Measurements from ENCODE around the gene RCOR3. TPM values are rescaled to one million over a fixed set of nuclear protein-coding genes. Genes with fewer than 3 reads are reported as not detected.
A peak's percentile ranks its signal among the peaks of the same experiment; 100 is the strongest.
"Not testable (repeated sequence)": the region's sequence is repeated elsewhere in the genome, so short reads cannot be mapped to it uniquely, and the experiment has no call there.

RCOR3 gene
- total RNA-seq, 2 donors from 2014 or later, result 58.5 to 64.0 TPM

GRCh38 chr1:211343607-211344006 is 84.4 kb downstream of the RCOR3 start:
- peak overlapping the region; percentile 90 for H3K27ac Mint-ChIP-seq
- no peaks in the 10 kb centered on the region for H3K27me3 Mint-ChIP-seq
- no peaks in the 10 kb centered on the region for H3K9me3 ChIP-seq (ENCODE audit: control insufficient read depth, low read length, poor library complexity, severe bottlenecking)
- H3K36me3 Mint-ChIP-seq (ENCODE audit: low read depth), result no peaks in the 10 kb centered on the region
- DNase-seq, result no peak
- no peak for ATAC-seq
- H3K4me3 Mint-ChIP-seq, result no peak overlapping the region
- peaks cover 55% of the 10 kb centered on the region for H3K4me1 Mint-ChIP-seq

- H3K36me3 Mint-ChIP-seq (ENCODE audit: low read depth), result no peaks in the 10 kb centered on the region
- H3K4me3 Mint-ChIP-seq, result no peak overlapping the region
- ATAC-seq (no peak), DNase-seq (no peak)
- no peaks in the 10 kb centered on the region for H3K27me3 Mint-ChIP-seq
- peak overlapping the region; percentile 90 for H3K27ac Mint-ChIP-seq
- H3K4me1 Mint-ChIP-seq, result peaks cover 50% of the 10 kb centered on the region
- no peaks in the 10 kb centered on the region for H3K9me3 ChIP-seq (ENCODE audit: control insufficient read depth, low read length, poor library complexity, severe bottlenecking)
These were observed 85.0 kb downstream of the RCOR3 start for GRCh38 chr1:211344152-211344618.

- no peaks in the 10 kb centered on the region for H3K9me3 ChIP-seq (ENCODE audit: control insufficient read depth, low read length, poor library complexity, severe bottlenecking)
- H3K4me1 Mint-ChIP-seq, result peaks cover 52% of the 10 kb centered on the region
- no peaks in the 10 kb centered on the region for H3K36me3 Mint-ChIP-seq (ENCODE audit: low read depth)
- no peak for DNase-seq
- H3K27ac Mint-ChIP-seq, result no peak overlapping the region
- no peak for ATAC-seq
- H3K4me3 Mint-ChIP-seq, result no peak overlapping the region
- H3K27me3 Mint-ChIP-seq, result no peaks in the 10 kb centered on the region
These were observed 86.6 kb downstream of the RCOR3 start for GRCh38 chr1:211345719-211346118.

GRCh38 chr1:211347077-211347844 is 88.1 kb downstream of the RCOR3 start:
- DNase-seq (no peak), ATAC-seq (no peak)
- H3K27ac Mint-ChIP-seq, result no peak overlapping the region
- no peaks in the 10 kb centered on the region for H3K36me3 Mint-ChIP-seq (ENCODE audit: low read depth)
- no peak overlapping the region for H3K4me3 Mint-ChIP-seq
- H3K9me3 ChIP-seq (ENCODE audit: control insufficient read depth, low read length, poor library complexity, severe bottlenecking), result no peaks in the 10 kb centered on the region
- H3K4me1 Mint-ChIP-seq, result peaks cover 50% of the 10 kb centered on the region
- no peaks in the 10 kb centered on the region for H3K27me3 Mint-ChIP-seq

GRCh38 chr1:211348547-211348946 is 89.4 kb downstream of the RCOR3 start:
- Mint-ChIP-seq H3K4me1 (peaks cover 47% of the 10 kb centered on the region), H3K36me3 (ENCODE audit: low read depth) (no peaks in the 10 kb centered on the region)
- ATAC-seq, result no peak

GRCh38 chr1:211349741-211350140 is 90.6 kb downstream of the RCOR3 start:
- Mint-ChIP-seq H3K27me3 (no peaks in the 10 kb centered on the region), H3K36me3 (ENCODE audit: low read depth) (no peaks in the 10 kb centered on the region), H3K27ac (no peak overlapping the region), H3K4me3 (no peak overlapping the region), H3K4me1 (peaks cover 52% of the 10 kb centered on the region)
- ATAC-seq (no peak), DNase-seq (no peak)
- no peaks in the 10 kb centered on the region for H3K9me3 ChIP-seq (ENCODE audit: control insufficient read depth, low read length, poor library complexity, severe bottlenecking)

More at GRCh38 chr1:211348547-211348946, 89.4 kb downstream of the RCOR3 start:
- no peak for DNase-seq
- Mint-ChIP-seq H3K27ac (no peak overlapping the region), H3K4me3 (no peak overlapping the region), H3K27me3 (no peaks in the 10 kb centered on the region)
- H3K9me3 ChIP-seq (ENCODE audit: control insufficient read depth, low read length, poor library complexity, severe bottlenecking), result no peaks in the 10 kb centered on the region

- not testable (repeated sequence) for DNase-seq; H3K36me3 Mint-ChIP-seq (ENCODE audit: low read depth); H3K9me3 ChIP-seq (ENCODE audit: control insufficient read depth, low read length, poor library complexity, severe bottlenecking); ATAC-seq; H3K27me3 Mint-ChIP-seq
- Mint-ChIP-seq H3K4me1 (peaks cover 53% of the 10 kb centered on the region), H3K4me3 (peak overlapping the region; percentile 32), H3K27ac (peak overlapping the region; percentile 82)
These were observed 92.9 kb downstream of the RCOR3 start for GRCh38 chr1:211352055-211352454.

GRCh38 chr1:211352465-211352864 is 93.3 kb downstream of the RCOR3 start:
- peak overlapping the region; percentile 9 for H3K4me3 Mint-ChIP-seq
- peak overlapping the region; percentile 82 for H3K27ac Mint-ChIP-seq
- no peaks in the 10 kb centered on the region for H3K9me3 ChIP-seq (ENCODE audit: control insufficient read depth, low read length, poor library complexity, severe bottlenecking)
- DNase-seq (no peak), ATAC-seq (no peak)
- peaks cover 49% of the 10 kb centered on the region for H3K4me1 Mint-ChIP-seq
- H3K36me3 Mint-ChIP-seq (ENCODE audit: low read depth), result peaks cover 6% of the 10 kb centered on the region
- no peaks in the 10 kb centered on the region for H3K27me3 Mint-ChIP-seq

- no peaks in the 10 kb centered on the region for H3K27me3 Mint-ChIP-seq
- DNase-seq (peak; percentile 24 to 42 (median 28)), ATAC-seq (peak; percentile 88)
- no peaks in the 10 kb centered on the region for H3K9me3 ChIP-seq (ENCODE audit: control insufficient read depth, low read length, poor library complexity, severe bottlenecking)
- peak overlapping the region; percentile 84 for H3K4me3 Mint-ChIP-seq
- peaks cover 6% of the 10 kb centered on the region for H3K36me3 Mint-ChIP-seq (ENCODE audit: low read depth)
- H3K4me1 Mint-ChIP-seq, result peaks cover 44% of the 10 kb centered on the region
- H3K27ac Mint-ChIP-seq, result peak overlapping the region; percentile 82
These were observed 93.9 kb downstream of the RCOR3 start for GRCh38 chr1:211352985-211353515.

- H3K27ac Mint-ChIP-seq, result peak overlapping the region; percentile 82
- H3K4me1 Mint-ChIP-seq, result peaks cover 44% of the 10 kb centered on the region
- ATAC-seq (peak; percentile 36), DNase-seq (no peak)
- peaks cover 6% of the 10 kb centered on the region for H3K36me3 Mint-ChIP-seq (ENCODE audit: low read depth)
- H3K4me3 Mint-ChIP-seq, result peak overlapping the region; percentile 84
- H3K27me3 Mint-ChIP-seq, result no peaks in the 10 kb centered on the region
- H3K9me3 ChIP-seq (ENCODE audit: control insufficient read depth, low read length, poor library complexity, severe bottlenecking), result no peaks in the 10 kb centered on the region
These were observed 94.5 kb downstream of the RCOR3 start for GRCh38 chr1:211353562-211354212.

- Mint-ChIP-seq H3K4me3 (no peak overlapping the region), H3K4me1 (peaks cover 46% of the 10 kb centered on the region), H3K27me3 (no peaks in the 10 kb centered on the region), H3K36me3 (ENCODE audit: low read depth) (peaks cover 17% of the 10 kb centered on the region), H3K27ac (peak overlapping the region; percentile 65)
- H3K9me3 ChIP-seq (ENCODE audit: control insufficient read depth, low read length, poor library complexity, severe bottlenecking), result no peaks in the 10 kb centered on the region
- DNase-seq, result no peak
- ATAC-seq, result no peak
These were observed 96.7 kb downstream of the RCOR3 start for GRCh38 chr1:211355873-211356272.

- no peak for ATAC-seq
- Mint-ChIP-seq H3K27ac (peak overlapping the region; percentile 65), H3K4me1 (peaks cover 39% of the 10 kb centered on the region), H3K27me3 (no peaks in the 10 kb centered on the region), H3K4me3 (no peak overlapping the region), H3K36me3 (ENCODE audit: low read depth) (peaks cover 19% of the 10 kb centered on the region)
- H3K9me3 ChIP-seq (ENCODE audit: control insufficient read depth, low read length, poor library complexity, severe bottlenecking), result no peaks in the 10 kb centered on the region
- no peak for DNase-seq
These were observed 97.7 kb downstream of the RCOR3 start for GRCh38 chr1:211356723-211357407.

- Mint-ChIP-seq H3K27ac (peak overlapping the region; percentile 65), H3K4me1 (peaks cover 27% of the 10 kb centered on the region), H3K36me3 (ENCODE audit: low read depth) (peaks cover 19% of the 10 kb centered on the region), H3K27me3 (no peaks in the 10 kb centered on the region), H3K4me3 (no peak overlapping the region)
- no peaks in the 10 kb centered on the region for H3K9me3 ChIP-seq (ENCODE audit: control insufficient read depth, low read length, poor library complexity, severe bottlenecking)
- no peak for ATAC-seq
- no peak for DNase-seq
These were observed 99.5 kb downstream of the RCOR3 start for GRCh38 chr1:211358685-211359084.
